ENCODE measurements around the gene PAWR. TPM values are rescaled to one million over a fixed set of nuclear protein-coding genes. Genes with fewer than 3 reads are reported as not detected.
A peak's percentile ranks its signal among the peaks of the same experiment; 100 is the strongest.
"Not testable (repeated sequence)": the region's sequence is repeated elsewhere in the genome, so short reads cannot be mapped to it uniquely, and the experiment has no call there.

PAWR gene
- total and polyA plus RNA-seq, 2 experiments from 2014 or later = 54.4 to 62.6 TPM

- Histone ChIP-seq H3K36me3 (ENCODE audit: low read depth) (peaks cover 6% of the 10 kb centered on the region), H3K27me3 (replicated peaks; ENCODE audit: insufficient read depth) (no peaks in the 10 kb centered on the region), H3K9me2 (ENCODE audit: insufficient read depth) (no peaks in the 10 kb centered on the region), H3K9me3 (ENCODE audit: low read depth) (no peaks in the 10 kb centered on the region), H3K27ac (peak overlapping the region; percentile 21), H3K4me2 (ENCODE audit: unreplicated experiment) (peak overlapping the region; percentile 93), H2AFZ (no peak overlapping the region), H3K4me3 (peak overlapping the region; percentile 84; the same call in 1 of the 2 replicates), H3K4me1 (ENCODE audit: insufficient read depth) (peaks cover 45% of the 10 kb centered on the region), H3K9ac (no peak overlapping the region), H3F3A (ENCODE audit: insufficient read depth) (peaks cover 39% of the 10 kb centered on the region), H4K20me1 (ENCODE audit: insufficient read depth) (no peaks in the 10 kb centered on the region), H3K79me2 (ENCODE audit: insufficient read depth) (peaks cover 99% of the 10 kb centered on the region)
- TF ChIP-seq EZH2phosphoT487 (IDR thresholded peaks at IDR 0.05; ENCODE audit: insufficient read depth, low read depth) (no peak), EZH2 (IDR thresholded peaks at IDR 0.05; ENCODE audit: insufficient read depth, poor library complexity, severe bottlenecking) (no peak)
- 0% methylated on average over 1 of the region's 1 CpG for WGBS, 2 experiments (ENCODE audit: low coverage in 1 of 2, low lambda C conversion rate in 2 of 2, missing lambda C conversion rate in 2 of 2)
- DNase-seq = peak; percentile 76
- in situ Hi-C loops (cut with MboI) = no loop called here
Measured at GRCh38 chr12:79685068-79685467, 5.7 kb downstream of the PAWR start.

DNA sequence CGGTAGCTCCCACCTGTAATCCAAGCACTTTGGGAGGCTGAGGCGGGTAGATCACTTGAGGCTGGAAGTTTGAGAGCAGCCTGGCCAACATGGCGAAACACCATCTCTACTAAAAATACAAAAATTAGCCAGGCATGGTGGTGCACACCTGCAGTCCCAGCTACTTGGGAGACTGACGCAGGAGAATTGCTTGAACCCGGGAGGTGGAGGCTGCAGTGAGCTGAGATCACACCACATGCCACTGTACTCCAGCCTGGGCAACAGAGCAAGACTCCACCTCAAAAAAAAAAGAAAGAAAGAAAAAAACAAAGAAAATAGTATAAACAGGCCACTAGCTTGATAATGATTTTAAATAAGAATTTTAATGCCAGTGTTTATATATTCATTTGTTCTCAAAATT lies 6.4 kb downstream of the PAWR start:
- peak overlapping the region; percentile 21 for H3K27ac ChIP-seq
- H3K9me3 ChIP-seq (ENCODE audit: low read depth); DNase-seq; H3K36me3 ChIP-seq (ENCODE audit: low read depth); H4K20me1 ChIP-seq (ENCODE audit: insufficient read depth); H3K9me2 ChIP-seq (ENCODE audit: insufficient read depth); H2AFZ ChIP-seq; in situ Hi-C loops (cut with MboI); H3K9ac ChIP-seq; H3K27me3 ChIP-seq (replicated peaks; ENCODE audit: insufficient read depth): not testable (repeated sequence)
- 97 to 98% methylated on average over 5 of the region's 5 CpGs for WGBS, 2 experiments (ENCODE audit: low coverage in 1 of 2, low lambda C conversion rate in 2 of 2, missing lambda C conversion rate in 2 of 2)
- H3K4me1 ChIP-seq (ENCODE audit: insufficient read depth) = peaks cover 45% of the 10 kb centered on the region
- H3K4me2 ChIP-seq (ENCODE audit: unreplicated experiment) = peak overlapping the region; percentile 93
- H3K4me3 ChIP-seq = 0 out of 2 replicates have a peak overlapping the region, but pooled peaks have one; percentile 84
- peaks cover 99% of the 10 kb centered on the region for H3K79me2 ChIP-seq (ENCODE audit: insufficient read depth)
- H3F3A ChIP-seq (ENCODE audit: insufficient read depth) = peaks cover 39% of the 10 kb centered on the region

DNA sequence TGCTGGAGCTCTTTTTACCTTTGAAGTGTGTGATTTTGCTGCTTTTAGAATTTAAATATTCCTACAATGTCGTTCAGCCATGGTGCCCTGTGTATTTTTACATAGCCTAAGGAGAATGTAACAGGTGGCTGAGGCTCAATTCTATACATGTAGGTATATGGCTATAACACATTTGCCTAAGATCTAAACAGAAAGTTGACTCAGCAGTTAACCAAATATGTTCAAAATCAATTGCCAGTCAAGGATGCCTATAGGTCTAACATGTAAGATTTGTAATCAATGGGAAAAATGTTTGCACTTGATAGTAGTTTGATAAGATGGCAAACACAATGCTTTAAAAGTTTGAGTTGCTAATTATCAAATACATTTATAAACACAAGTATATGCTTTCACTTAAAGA lies 8.2 kb downstream of the PAWR start:
- Histone ChIP-seq H2AFZ (no peak overlapping the region), H3K36me3 (ENCODE audit: low read depth) (peaks cover 6% of the 10 kb centered on the region), H4K20me1 (ENCODE audit: insufficient read depth) (peaks cover 3% of the 10 kb centered on the region; the same call in 1 of the 2 replicates), H3K4me1 (ENCODE audit: insufficient read depth) (peaks cover 53% of the 10 kb centered on the region), H3K27me3 (replicated peaks; ENCODE audit: insufficient read depth) (no peaks in the 10 kb centered on the region), H3K9ac (no peak overlapping the region), H3K9me2 (ENCODE audit: insufficient read depth) (no peaks in the 10 kb centered on the region), H3K9me3 (ENCODE audit: low read depth) (no peaks in the 10 kb centered on the region), H3F3A (ENCODE audit: insufficient read depth) (peaks cover 24% of the 10 kb centered on the region; the same call in 1 of the 2 replicates), H3K27ac (no peak overlapping the region), H3K79me2 (ENCODE audit: insufficient read depth) (peaks cover 99% of the 10 kb centered on the region), H3K4me3 (no peak overlapping the region), H3K4me2 (ENCODE audit: unreplicated experiment) (no peak overlapping the region)
- no peak for DNase-seq
- in situ Hi-C loops (cut with MboI) = no loop called here
- WGBS, 2 experiments (ENCODE audit: low coverage in 1 of 2, low lambda C conversion rate in 2 of 2, missing lambda C conversion rate in 2 of 2) = 93 to 94% methylated on average over 1 of the region's 1 CpG
- TF ChIP-seq EZH2 (IDR thresholded peaks at IDR 0.05; ENCODE audit: insufficient read depth, poor library complexity, severe bottlenecking) = no peak
- no peak for TF ChIP-seq EZH2phosphoT487 (IDR thresholded peaks at IDR 0.05; ENCODE audit: insufficient read depth, low read depth)

DNA sequence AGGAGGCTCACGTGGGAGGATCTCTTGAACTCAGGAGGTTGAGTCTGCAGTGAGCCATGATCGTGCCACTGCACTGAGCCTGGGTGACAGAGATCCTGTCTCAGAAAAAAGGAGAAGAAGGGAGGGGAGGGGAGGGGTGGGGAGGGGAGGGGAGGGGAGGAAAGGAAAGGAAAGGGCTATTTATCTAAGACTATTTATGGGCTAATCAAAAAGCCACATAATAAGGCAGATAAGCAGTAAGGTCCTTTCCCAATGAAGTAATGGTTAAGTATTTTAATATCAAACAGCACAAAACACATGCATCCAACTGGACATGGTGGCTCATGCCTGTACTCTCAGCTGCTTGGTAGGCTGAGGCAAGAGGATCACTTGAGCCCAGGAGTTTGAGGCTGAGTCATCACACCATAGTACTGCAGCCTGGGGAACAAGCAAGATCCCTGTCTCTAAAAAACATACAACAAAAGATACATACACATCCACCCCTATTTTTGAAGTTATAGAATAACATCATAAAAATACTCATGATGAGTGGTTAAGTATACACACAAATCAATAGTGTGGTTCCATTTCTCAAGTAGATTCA lies 9.7 kb downstream of the PAWR start:
- no peak overlapping the region for H2AFZ ChIP-seq
- in situ Hi-C loops (cut with MboI) = no loop called here
- 71 to 94% methylated on average over 2 of the region's 2 CpGs for WGBS, 2 experiments (ENCODE audit: low coverage in 1 of 2, low lambda C conversion rate in 2 of 2, missing lambda C conversion rate in 2 of 2)
- H3K4me2 ChIP-seq (ENCODE audit: unreplicated experiment) = no peak overlapping the region
- peak; percentile 65 for DNase-seq
- no peak overlapping the region for H3K27ac ChIP-seq
- no peak overlapping the region for H3K4me3 ChIP-seq
- H3K9me2 ChIP-seq (ENCODE audit: insufficient read depth) = no peaks in the 10 kb centered on the region
- TF ChIP-seq EZH2 (IDR thresholded peaks at IDR 0.05; ENCODE audit: insufficient read depth, poor library complexity, severe bottlenecking) = no peak
- no peak for TF ChIP-seq EZH2phosphoT487 (IDR thresholded peaks at IDR 0.05; ENCODE audit: insufficient read depth, low read depth)
- no peaks in the 10 kb centered on the region for H3K9me3 ChIP-seq (ENCODE audit: low read depth)
- H3K4me1 ChIP-seq (ENCODE audit: insufficient read depth) = peaks cover 53% of the 10 kb centered on the region
- peaks cover 6% of the 10 kb centered on the region; the same call in 1 of the 2 replicates for H3K36me3 ChIP-seq (ENCODE audit: low read depth)
- H3F3A ChIP-seq (ENCODE audit: insufficient read depth) = peaks cover 20% of the 10 kb centered on the region; the same call in 1 of the 2 replicates
- no peaks in the 10 kb centered on the region for H3K27me3 ChIP-seq (replicated peaks; ENCODE audit: insufficient read depth)
- H4K20me1 ChIP-seq (ENCODE audit: insufficient read depth) = peaks cover 3% of the 10 kb centered on the region; the same call in 1 of the 2 replicates
- no peak overlapping the region for H3K9ac ChIP-seq
- H3K79me2 ChIP-seq (ENCODE audit: insufficient read depth) = peaks cover 99% of the 10 kb centered on the region
